HCT116 (cell line): ENCODE measurements around the gene ZFAND6. TPM values are rescaled to one million over a fixed set of nuclear protein-coding genes. Genes with fewer than 3 reads are reported as not detected.

Experiments
- ATAC-seq: fragments of 200-7000 bp; cut with Tn5 transposase; 2 replicates; pipeline ENCODE4 v1.9.1; 2020; ENCODE audit warnings: mild to moderate bottlenecking, moderate library complexity
- BruUV-seq: library from RNA; stranded (reverse); fragments of 400-500 nt; replicated peaks from 2 replicates; lab custom pipeline; 2021; lab: Mats Ljungman, UMichigan
- CTCF ChIA-PET: fragments of 300-600 bp; sonication (Branson Sonifier 250); formaldehyde crosslinking; loops from one replicate; lab custom pipeline; 2021; ENCODE audit warnings: antibody characterized with exemption; lab: Charles Lee
- POLR2A ChIA-PET: fragments of 300-600, 350-600 bp; sonication (Branson Sonifier 250); formaldehyde crosslinking; loops from one replicate; lab custom pipeline; 2021; ENCODE audit warnings: antibody characterized with exemption; lab: Charles Lee
- RAD21 ChIA-PET, 2 experiments: fragments of 300-600 bp; sonication (Branson Sonifier 250); formaldehyde crosslinking; loops; one replicate each; lab custom pipeline; 2023; ENCODE audit warnings: low total read pairs in 2 of 2; ENCODE audit not compliant: uncharacterized antibody in 2 of 2, unreplicated experiment in 2 of 2, low non-redundant PET in 1 of 2; lab: Charles Lee
- DNase-seq: peaks from one replicate; pipeline ENCODE4 v3.0.0-alpha.2; 2010; ENCODE audit warnings: low read depth, low spot score
- H2AFZ ChIP-seq: fragments of 200-600 bp; shearing (Covaris generic), sonication (generic); 2 replicates; pipeline ENCODE4 v1.6.1; 2017; ENCODE audit warnings: low read depth, mixed run types, mixed read lengths, antibody characterized with exemption, low read length; ENCODE audit not compliant: poor library complexity, severe bottlenecking
- H3K27ac ChIP-seq: 2 replicates; pipeline ENCODE4 v1.5.1; 2012; ENCODE audit warnings: low read depth, low read length
- H3K27me3 ChIP-seq: fragments of 200-600 bp; sonication (generic); 2 replicates; pipeline ENCODE4 v1.6.1; 2016; ENCODE audit warnings: mixed run types, low read length, mixed read lengths; ENCODE audit not compliant: insufficient read depth
- H3K36me3 ChIP-seq, 2 experiments: fragments of 200-500 bp in 1 of 2; fragments of 200-600 bp in 1 of 2; sonication (Bioruptor generic) in 1 of 2; sonication (generic) in 1 of 2; 2 replicates each; pipeline versions ENCODE4 v1.5.1 to v1.6.1; 2014 to 2016; ENCODE audit warnings: low read length in 2 of 2, inconsistent platforms in 1 of 2, mixed read lengths in 1 of 2, mixed run types in 1 of 2; ENCODE audit not compliant: insufficient read depth in 2 of 2, control insufficient read depth in 1 of 2
- H3K4me1 ChIP-seq, 2 experiments: fragments of 200-600 bp in 1 of 2; sonication (generic) in 1 of 2; 2 replicates each; pipeline versions ENCODE4 v1.5.1 to v1.6.1; 2012 to 2017; ENCODE audit warnings: low read length in 2 of 2, inconsistent platforms in 1 of 2, mild to moderate bottlenecking in 1 of 2, mixed read lengths in 1 of 2, mixed run types in 1 of 2, moderate library complexity in 1 of 2; ENCODE audit not compliant: insufficient read depth in 2 of 2, control insufficient read depth in 1 of 2
- H3K4me2 ChIP-seq: fragments of 200-600 bp; sonication (generic); 2 replicates; pipeline ENCODE4 v1.6.1; 2017; ENCODE audit warnings: mixed run types, low read length, mixed read lengths
- H3K4me3 ChIP-seq, 2 experiments: fragments of 200-600 bp in 1 of 2; sonication (generic) in 1 of 2; replicated peaks in 1 of 2; 2 replicates each; pipeline ENCODE4 v1.5.1; 2011 to 2016; ENCODE audit warnings: low read length in 2 of 2, control low read depth in 1 of 2, low read depth in 1 of 2, mild to moderate bottlenecking in 1 of 2, mixed read lengths in 1 of 2, mixed run types in 1 of 2
- H3K79me2 ChIP-seq: fragments of 200-600 bp; sonication (generic); 2 replicates; pipeline ENCODE4 v1.6.1; 2017; ENCODE audit warnings: mild to moderate bottlenecking, mixed run types, low read length, moderate library complexity, mixed read lengths; ENCODE audit not compliant: insufficient read depth
- H3K9ac ChIP-seq: fragments of 200-600 bp; sonication (generic); 2 replicates; pipeline ENCODE4 v1.6.1; 2016; ENCODE audit warnings: low read length, mixed read lengths
- H3K9me2 ChIP-seq: fragments of 200-600 bp; sonication (generic), shearing (Covaris generic); 2 replicates; pipeline ENCODE4 v1.6.1; 2017; ENCODE audit warnings: mixed run types, mild to moderate bottlenecking, moderate library complexity; ENCODE audit not compliant: insufficient read depth
- H3K9me3 ChIP-seq, 2 experiments: fragments of 200-500 bp in 1 of 2; fragments of 200-600 bp in 1 of 2; sonication (Bioruptor generic) in 1 of 2; sonication (generic) in 1 of 2; 2 replicates each; pipeline ENCODE4 v1.6.1; 2014 to 2017; ENCODE audit warnings: low read length in 2 of 2, mixed read lengths in 2 of 2, inconsistent platforms in 1 of 2, low read depth in 1 of 2, mild to moderate bottlenecking in 1 of 2, mixed run types in 1 of 2, moderate library complexity in 1 of 2; ENCODE audit not compliant: control insufficient read depth in 1 of 2, insufficient read depth in 1 of 2
- H4K20me1 ChIP-seq: fragments of 200-600 bp; sonication (generic), shearing (Covaris generic); 2 replicates; pipeline ENCODE4 v1.6.1; 2017; ENCODE audit warnings: mixed run types, mild to moderate bottlenecking, moderate library complexity; ENCODE audit not compliant: insufficient read depth
- ATF3 ChIP-seq: IDR thresholded peaks from 2 replicates; pipeline ENCODE4 v1.6.1; 2012
- CBX3 ChIP-seq: IDR thresholded peaks from 2 replicates; pipeline ENCODE4 v1.6.1; 2012; ENCODE audit warnings: low read depth
- CTCF ChIP-seq, 3 experiments: fragments of 200-600 bp in 1 of 3; sonication (generic) in 1 of 3; IDR thresholded peaks in 2 of 3; conservative IDR thresholded peaks in 1 of 3; 2 replicates each; pipeline ENCODE4 v1.5.1; 2012 to 2017; ENCODE audit warnings: low read depth in 2 of 3, low read length in 2 of 3, antibody characterized with exemption in 1 of 3, borderline replicate concordance in 1 of 3, control low read depth in 1 of 3, mild to moderate bottlenecking in 1 of 3, mixed read lengths in 1 of 3, mixed run types in 1 of 3, moderate library complexity in 1 of 3; ENCODE audit not compliant: insufficient read depth in 1 of 3
- EGR1 ChIP-seq: IDR thresholded peaks from 2 replicates; pipeline ENCODE4 v1.6.1; 2012; ENCODE audit warnings: low read depth
- ELF1 ChIP-seq: IDR thresholded peaks from 2 replicates; pipeline ENCODE4 v1.6.1; 2012; ENCODE audit warnings: low read depth, borderline replicate concordance
- EZH2 ChIP-seq: fragments of 200-600 bp; sonication (generic); IDR thresholded peaks from 2 replicates; pipeline ENCODE4 v1.6.1; 2017; ENCODE audit warnings: antibody characterized with exemption, mixed run types
- EZH2phosphoT487 ChIP-seq: fragments of 200-600 bp; IDR thresholded peaks from 2 replicates; pipeline ENCODE4 v1.6.1; 2018; ENCODE audit warnings: antibody characterized with exemption, borderline replicate concordance
- FOSL1 ChIP-seq: IDR thresholded peaks from 2 replicates; pipeline ENCODE4 v1.6.1; 2012; ENCODE audit warnings: low read depth
- JUND ChIP-seq: IDR thresholded peaks from 2 replicates; pipeline ENCODE4 v1.6.1; 2012
- POLR2A ChIP-seq: IDR thresholded peaks from 2 replicates; pipeline ENCODE4 v1.7.0; 2011; ENCODE audit warnings: borderline replicate concordance; ENCODE audit not compliant: insufficient read depth, insufficient read length; ENCODE audit errors: extremely low read depth
- POLR2AphosphoS5 ChIP-seq: IDR thresholded peaks from 2 replicates; pipeline ENCODE4 v1.6.1; 2011; ENCODE audit warnings: mild to moderate bottlenecking, low read depth, low read length, moderate library complexity
- RAD21 ChIP-seq: IDR thresholded peaks from 2 replicates; pipeline ENCODE4 v1.6.1; 2012; ENCODE audit warnings: low read depth, mild to moderate bottlenecking
- REST ChIP-seq: IDR thresholded peaks from 2 replicates; pipeline ENCODE4 v1.6.1; 2012; ENCODE audit warnings: low read depth
- SIN3A ChIP-seq: IDR thresholded peaks from 2 replicates; pipeline ENCODE4 v1.6.1; 2012; ENCODE audit warnings: low read depth
- SP1 ChIP-seq: IDR thresholded peaks from 2 replicates; pipeline ENCODE4 v1.6.1; 2012; ENCODE audit warnings: low read depth
- SRF ChIP-seq: IDR thresholded peaks from 2 replicates; pipeline ENCODE4 v1.6.1; 2012; ENCODE audit warnings: low read depth
- TCF7L2 ChIP-seq: IDR thresholded peaks from 2 replicates; pipeline ENCODE4 v1.7.0; 2011; ENCODE audit warnings: borderline replicate concordance, inconsistent platforms; ENCODE audit not compliant: insufficient read depth, insufficient read length; ENCODE audit errors: extremely low read depth
- ZNF274 ChIP-seq: fragments of 200-500 bp; sonication (Bioruptor generic); IDR thresholded peaks from 2 replicates; pipeline ENCODE4 v1.6.1; 2014; ENCODE audit warnings: mild to moderate bottlenecking, low read depth, low read length, inconsistent platforms
- intact Hi-C: fragments of 100-400 bp; cut with micrococcal nuclease; formaldehyde crosslinking; loops from 2 replicates; pipeline ENCODE4 v1.10.0; 2022
- total RNA-seq: library from RNA; stranded (reverse); gene quantifications from one replicate; pipeline ENCODE4 v1.2.1, GENCODE V29; 2021; ENCODE audit not compliant: unreplicated experiment

ZFAND6 gene
- total RNA-seq, 1 experiment from 2014 or later: 51.3 TPM

GRCh38 chr15:80095511-80095910, 36.0 kb downstream of the ZFAND6 start:
- peaks cover 10% of the 10 kb centered on the region in 2 experiments for H3K4me1 ChIP-seq
- H3K4me2 ChIP-seq: no peak overlapping the region
- ChIA-PET CTCF (no interaction called here), POLR2A (no interaction called here), RAD21 (no interaction called here)
- intact Hi-C loops: no loop called here
- H3K79me2 ChIP-seq: peaks cover 36% of the 10 kb centered on the region
- no peak for ATAC-seq
- no peaks in the 10 kb centered on the region for H3K27me3 ChIP-seq
- no peak overlapping the region for H2AFZ ChIP-seq
- no peak overlapping the region for H3K4me3 ChIP-seq
- no peaks in the 10 kb centered on the region; the same call in 1 of the 2 replicates for H4K20me1 ChIP-seq
- DNase-seq: no peak
- H3K9ac ChIP-seq: no peak overlapping the region
- TF ChIP-seq SIN3A: no peak
- no peak for TF ChIP-seq EGR1
- TF ChIP-seq ATF3: no peak
- TF ChIP-seq CTCF (IDR thresholded peaks at IDR 0.05 in 2 of 3, conservative IDR thresholded peaks at IDR 0.05 in 1 of 3; ENCODE audit: borderline replicate concordance in 1 of 3, insufficient read depth in 1 of 3, low read depth in 2 of 3, low read length in 2 of 3): no peak
- no peak for TF ChIP-seq JUND
- TF ChIP-seq SRF: no peak
- no peak for TF ChIP-seq REST
- no peak for TF ChIP-seq ELF1
- TF ChIP-seq FOSL1: no peak
- no peak for TF ChIP-seq ZNF274
- TF ChIP-seq EZH2: no peak
- no peak for TF ChIP-seq POLR2AphosphoS5
- no peak for TF ChIP-seq POLR2A
- no peak for TF ChIP-seq EZH2phosphoT487
- TF ChIP-seq RAD21: no peak
- no peak for TF ChIP-seq TCF7L2
- TF ChIP-seq CBX3: no peak
- TF ChIP-seq SP1: no peak
- TF ChIP-seq, all 23 proteins: peak for 0
- BruUV-seq: no TSS peak
- no peak overlapping the region for H3K27ac ChIP-seq
- no peaks in the 10 kb centered on the region for H3K9me3 ChIP-seq
- H3K36me3 ChIP-seq: no peaks in the 10 kb centered on the region
- no peaks in the 10 kb centered on the region for H3K9me2 ChIP-seq
